Measurements from ENCODE around the gene BCR.

BCR gene

GRCh38 chr22:23214398-23214797 lies 34.1 kb downstream of the BCR start:
- peaks cover 13% of the 10 kb centered on the region for H3K36me3 ChIP-seq (ENCODE audit: insufficient read depth, insufficient read length, low read length)
- no peak for DNase-seq (ENCODE audit: low read depth, low spot score)
- H3K9ac ChIP-seq (ENCODE audit: insufficient read length, low read depth): no peak overlapping the region
- H3K4me1 ChIP-seq (ENCODE audit: insufficient read depth, insufficient read length): peaks cover 18% of the 10 kb centered on the region
- H3K4me3 ChIP-seq (ENCODE audit: insufficient read length, low read depth): no peak overlapping the region
- no peak for TF ChIP-seq YY1 (IDR thresholded peaks at IDR 0.05; ENCODE audit: insufficient read depth, insufficient read length)
- no peak for TF ChIP-seq ZNF274 (IDR thresholded peaks at IDR 0.05; ENCODE audit: low read depth, low read length)
- no peak for TF ChIP-seq SUZ12 (IDR thresholded peaks at IDR 0.05; ENCODE audit: extremely low read depth, insufficient read depth, insufficient read length)
- no peaks in the 10 kb centered on the region for H3K9me3 ChIP-seq (ENCODE audit: insufficient read depth, low read length)
- no peaks in the 10 kb centered on the region for H3K27me3 ChIP-seq (ENCODE audit: insufficient read depth, insufficient read length)

- no peak for TF ChIP-seq YY1 (IDR thresholded peaks at IDR 0.05; ENCODE audit: insufficient read depth, insufficient read length)
- no peak for TF ChIP-seq SUZ12 (IDR thresholded peaks at IDR 0.05; ENCODE audit: extremely low read depth, insufficient read depth, insufficient read length)
- no peak for TF ChIP-seq ZNF274 (IDR thresholded peaks at IDR 0.05; ENCODE audit: low read depth, low read length)
- Histone ChIP-seq H3K27me3 (ENCODE audit: insufficient read depth, insufficient read length) (no peaks in the 10 kb centered on the region), H3K4me3 (ENCODE audit: insufficient read length, low read depth) (no peak overlapping the region), H3K9ac (ENCODE audit: insufficient read length, low read depth) (no peak overlapping the region), H3K4me1 (ENCODE audit: insufficient read depth, insufficient read length) (peaks cover 28% of the 10 kb centered on the region), H3K36me3 (ENCODE audit: insufficient read depth, insufficient read length, low read length) (peaks cover 13% of the 10 kb centered on the region), H3K9me3 (ENCODE audit: insufficient read depth, low read length) (no peaks in the 10 kb centered on the region)
- no peak for DNase-seq (ENCODE audit: low read depth, low spot score)
These were observed 35.3 kb downstream of the BCR start for GRCh38 chr22:23215294-23216241.

GRCh38 chr22:23216461-23217170 lies 36.3 kb downstream of the BCR start:
- Histone ChIP-seq H3K36me3 (ENCODE audit: insufficient read depth, insufficient read length, low read length) (peaks cover 13% of the 10 kb centered on the region), H3K9ac (ENCODE audit: insufficient read length, low read depth) (no peak overlapping the region), H3K4me3 (ENCODE audit: insufficient read length, low read depth) (no peak overlapping the region), H3K4me1 (ENCODE audit: insufficient read depth, insufficient read length) (peaks cover 31% of the 10 kb centered on the region), H3K27me3 (ENCODE audit: insufficient read depth, insufficient read length) (no peaks in the 10 kb centered on the region), H3K9me3 (ENCODE audit: insufficient read depth, low read length) (no peaks in the 10 kb centered on the region)
- DNase-seq (ENCODE audit: low read depth, low spot score): no peak
- TF ChIP-seq YY1 (IDR thresholded peaks at IDR 0.05; ENCODE audit: insufficient read depth, insufficient read length) (no peak), SUZ12 (IDR thresholded peaks at IDR 0.05; ENCODE audit: extremely low read depth, insufficient read depth, insufficient read length) (no peak), ZNF274 (IDR thresholded peaks at IDR 0.05; ENCODE audit: low read depth, low read length) (no peak)

GRCh38 chr22:23217171-23218052 lies 37.1 kb downstream of the BCR start:
- TF ChIP-seq SUZ12 (IDR thresholded peaks at IDR 0.05; ENCODE audit: extremely low read depth, insufficient read depth, insufficient read length) (no peak), YY1 (IDR thresholded peaks at IDR 0.05; ENCODE audit: insufficient read depth, insufficient read length) (no peak), ZNF274 (IDR thresholded peaks at IDR 0.05; ENCODE audit: low read depth, low read length) (no peak)

GRCh38 chr22:23218053-23218866 lies 38.0 kb downstream of the BCR start:
- H3K9ac ChIP-seq (ENCODE audit: insufficient read length, low read depth): peak overlapping the region; percentile 57

More at GRCh38 chr22:23217171-23218052, 37.1 kb downstream of the BCR start:
- no peaks in the 10 kb centered on the region for H3K9me3 ChIP-seq (ENCODE audit: insufficient read depth, low read length)
- H3K27me3 ChIP-seq (ENCODE audit: insufficient read depth, insufficient read length): no peaks in the 10 kb centered on the region
- peaks cover 7% of the 10 kb centered on the region for H3K36me3 ChIP-seq (ENCODE audit: insufficient read depth, insufficient read length, low read length)
- DNase-seq (ENCODE audit: low read depth, low spot score): no peak
- no peak overlapping the region for H3K9ac ChIP-seq (ENCODE audit: insufficient read length, low read depth)
- no peak overlapping the region for H3K4me3 ChIP-seq (ENCODE audit: insufficient read length, low read depth)
- peaks cover 29% of the 10 kb centered on the region for H3K4me1 ChIP-seq (ENCODE audit: insufficient read depth, insufficient read length)

GRCh38 chr22:23218867-23219251 lies 38.5 kb downstream of the BCR start:
- Histone ChIP-seq H3K4me3 (ENCODE audit: insufficient read length, low read depth) (no peak overlapping the region), H3K4me1 (ENCODE audit: insufficient read depth, insufficient read length) (peaks cover 36% of the 10 kb centered on the region), H3K9ac (ENCODE audit: insufficient read length, low read depth) (no peak overlapping the region), H3K27me3 (ENCODE audit: insufficient read depth, insufficient read length) (no peaks in the 10 kb centered on the region), H3K9me3 (ENCODE audit: insufficient read depth, low read length) (no peaks in the 10 kb centered on the region), H3K36me3 (ENCODE audit: insufficient read depth, insufficient read length, low read length) (peaks cover 6% of the 10 kb centered on the region)
- peak; percentile 59 for DNase-seq (ENCODE audit: low read depth, low spot score)
- no peak for TF ChIP-seq ZNF274 (IDR thresholded peaks at IDR 0.05; ENCODE audit: low read depth, low read length)
- no peak for TF ChIP-seq SUZ12 (IDR thresholded peaks at IDR 0.05; ENCODE audit: extremely low read depth, insufficient read depth, insufficient read length)
- no peak for TF ChIP-seq YY1 (IDR thresholded peaks at IDR 0.05; ENCODE audit: insufficient read depth, insufficient read length)

More at GRCh38 chr22:23218053-23218866, 38.0 kb downstream of the BCR start:
- DNase-seq (ENCODE audit: low read depth, low spot score): no peak
- peaks cover 2% of the 10 kb centered on the region for H3K36me3 ChIP-seq (ENCODE audit: insufficient read depth, insufficient read length, low read length)
- no peak for TF ChIP-seq SUZ12 (IDR thresholded peaks at IDR 0.05; ENCODE audit: extremely low read depth, insufficient read depth, insufficient read length)
- no peak for TF ChIP-seq YY1 (IDR thresholded peaks at IDR 0.05; ENCODE audit: insufficient read depth, insufficient read length)
- TF ChIP-seq ZNF274 (IDR thresholded peaks at IDR 0.05; ENCODE audit: low read depth, low read length): no peak
- no peaks in the 10 kb centered on the region for H3K9me3 ChIP-seq (ENCODE audit: insufficient read depth, low read length)
- H3K27me3 ChIP-seq (ENCODE audit: insufficient read depth, insufficient read length): no peaks in the 10 kb centered on the region
- no peak overlapping the region for H3K4me3 ChIP-seq (ENCODE audit: insufficient read length, low read depth)
- peaks cover 32% of the 10 kb centered on the region for H3K4me1 ChIP-seq (ENCODE audit: insufficient read depth, insufficient read length)

Measured in NT2/D1 (cell line).